ENCODE data around the gene NSUN7. TPM values are rescaled to one million over a fixed set of nuclear protein-coding genes. Genes with fewer than 3 reads are reported as not detected.

Gene NSUN7
- total and polyA plus RNA-seq, 2 of the 13 experiments (the other 11 are each of a cell fraction or from before 2014, with no cell fraction given): 0.05 TPM; not detected in 1

DNA sequence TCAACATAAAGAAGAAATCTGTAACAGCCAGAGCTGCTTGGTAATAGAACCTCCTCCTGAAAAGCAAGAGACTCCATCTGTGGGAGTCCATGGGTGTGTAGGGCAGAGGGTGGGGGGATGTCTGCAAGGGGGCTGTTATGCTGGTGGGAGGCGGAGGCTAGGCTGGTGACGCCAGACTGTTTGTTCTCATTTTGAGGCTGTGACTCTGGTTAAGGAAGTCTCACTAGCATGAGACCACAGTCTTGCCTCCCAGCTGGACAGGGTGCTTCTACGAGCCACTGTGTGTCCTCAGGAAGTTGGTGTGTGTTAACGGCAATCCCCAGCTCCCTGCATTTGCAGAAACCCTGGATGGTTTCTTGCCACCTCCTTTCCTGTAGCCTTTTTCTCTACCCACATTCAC, 79.8 kb downstream of the NSUN7 start:
- WGBS (ENCODE audit: low lambda C conversion rate): 94% methylated on average over 2 of the region's 4 CpGs
- no peak for ATAC-seq
- Histone ChIP-seq H2AFZ (ENCODE audit: low read length) (no peak overlapping the region), H3K27ac (ENCODE audit: extremely low read length, insufficient read depth, low read length) (no peak overlapping the region), H3K4me1 (ENCODE audit: insufficient read depth, low read length) (0 out of 2 replicates have a peak, but pooled peaks cover 9% of the 10 kb centered on the region), H3K9ac (ENCODE audit: insufficient read depth, low read depth, low read length) (no peak overlapping the region), H3K36me3 (replicated peaks in 1 of 2; ENCODE audit: control insufficient read depth in 1 of 2, insufficient read depth in 2 of 2, low read length in 2 of 2) (peaks cover 9 to 12% of the 10 kb centered on the region in 2 experiments; a peak in 4 of 5 replicates), H3K27me3 (ENCODE audit: control insufficient read depth in 1 of 2, insufficient read depth in 2 of 2, low read length in 2 of 2) (no peaks in the 10 kb centered on the region), H3K79me2 (ENCODE audit: insufficient read depth, low read length) (no peaks in the 10 kb centered on the region), H3K4me2 (ENCODE audit: low read depth, low read length) (no peak overlapping the region), H4K20me1 (ENCODE audit: insufficient read depth, low read length) (no peaks in the 10 kb centered on the region), H3K9me3 (ENCODE audit: low read length) (no peaks in the 10 kb centered on the region), H3K4me3 (replicated peaks in 1 of 3; ENCODE audit: insufficient read depth in 1 of 3, low read depth in 2 of 3, low read length in 3 of 3) (no peak overlapping the region)
- no peak for FAIRE-seq
- ChIA-PET POLR2A (no interaction called here), CTCF (ENCODE audit: low intra/inter-chr PET ratio, low total read pairs) (no interaction called here)
- in situ Hi-C loops (cut with HindIII; ENCODE audit: extremely low pct_ligation_motif_present, low pct_unique_long_range_greater_than_20kb): no loop called here
- no TSS peak for BruUV-seq (replicated peaks)
- intact Hi-C loops (cut with micrococcal nuclease; ENCODE audit: unreplicated experiment): no loop called here
- no peak for DNase-seq (ENCODE audit: low spot score)
- TF ChIP-seq SETDB1 (CRISPR knock-in tag; IDR thresholded peaks at IDR 0.05; ENCODE audit: borderline replicate concordance) (no peak), JUND (CRISPR knock-in tag; IDR thresholded peaks at IDR 0.05) (no peak), TARDBP (CRISPR knock-in tag; IDR thresholded peaks at IDR 0.05) (no peak), ETS1 (CRISPR knock-in tag; IDR thresholded peaks at IDR 0.05) (no peak), ZNF33A (CRISPR knock-in tag; IDR thresholded peaks at IDR 0.05; ENCODE audit: borderline replicate concordance) (no peak), ZNF142 (CRISPR knock-in tag; IDR thresholded peaks at IDR 0.05) (no peak), SIX4 (CRISPR knock-in tag; IDR thresholded peaks at IDR 0.05) (no peak), SIN3A (IDR thresholded peaks at IDR 0.05; ENCODE audit: borderline replicate concordance, low read depth, low read length) (no peak), SNAPC4 (CRISPR knock-in tag; IDR thresholded peaks at IDR 0.05) (no peak), STAG1 (CRISPR knock-in tag; IDR thresholded peaks at IDR 0.05) (no peak), PHF8 (CRISPR knock-in tag; IDR thresholded peaks at IDR 0.05) (no peak)
- TF ChIP-seq, protein P1, sequence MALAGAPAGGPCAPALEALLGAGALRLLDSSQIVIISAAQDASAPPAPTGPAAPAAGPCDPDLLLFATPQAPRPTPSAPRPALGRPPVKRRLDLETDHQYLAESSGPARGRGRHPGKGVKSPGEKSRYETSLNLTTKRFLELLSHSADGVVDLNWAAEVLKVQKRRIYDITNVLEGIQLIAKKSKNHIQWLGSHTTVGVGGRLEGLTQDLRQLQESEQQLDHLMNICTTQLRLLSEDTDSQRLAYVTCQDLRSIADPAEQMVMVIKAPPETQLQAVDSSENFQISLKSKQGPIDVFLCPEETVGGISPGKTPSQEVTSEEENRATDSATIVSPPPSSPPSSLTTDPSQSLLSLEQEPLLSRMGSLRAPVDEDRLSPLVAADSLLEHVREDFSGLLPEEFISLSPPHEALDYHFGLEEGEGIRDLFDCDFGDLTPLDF (CRISPR knock-in tag; IDR thresholded peaks at IDR 0.05): no peak

Data from HepG2 (cell line).